Activated gamma-delta T cell treated with Interleukin-2 at 50 U/mL for 16 hours (primary cell): ENCODE results near the gene POR.

Experiments used
- DNase-seq: peaks from one replicate; pipeline ENCODE4 v3.0.0-alpha.2; 2020

Gene POR

DNA sequence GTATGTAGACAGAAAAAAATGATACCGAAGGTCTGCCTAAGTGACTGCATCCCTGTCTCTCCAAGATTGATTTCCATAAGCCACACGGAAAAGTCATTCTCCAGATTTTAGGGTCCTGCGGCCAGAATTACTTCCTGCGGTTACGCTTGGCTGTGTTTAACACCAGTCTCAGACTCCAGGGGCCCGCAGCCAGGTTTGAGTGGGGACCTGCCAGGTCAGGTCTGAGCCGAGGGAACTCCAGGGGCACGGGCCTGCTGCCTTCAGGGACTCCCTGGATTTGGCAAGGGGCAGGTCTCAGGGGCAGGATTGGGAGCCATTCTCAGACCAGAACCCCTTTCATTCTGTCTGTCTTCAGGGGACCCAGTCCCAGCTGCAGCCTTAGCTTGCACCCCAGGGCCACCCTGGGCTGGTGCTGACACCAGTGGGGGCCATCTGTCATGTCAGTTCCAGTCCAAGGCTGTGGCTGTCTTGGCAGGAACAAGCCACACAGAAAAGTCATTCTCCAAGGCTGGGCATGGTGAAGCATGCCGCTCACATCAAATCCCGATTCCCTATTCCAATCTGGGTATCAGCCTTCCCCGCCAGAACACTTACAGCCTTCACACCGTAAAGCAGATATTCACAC is 40.5 kb downstream of the POR start:
- no peak for DNase-seq

DNA sequence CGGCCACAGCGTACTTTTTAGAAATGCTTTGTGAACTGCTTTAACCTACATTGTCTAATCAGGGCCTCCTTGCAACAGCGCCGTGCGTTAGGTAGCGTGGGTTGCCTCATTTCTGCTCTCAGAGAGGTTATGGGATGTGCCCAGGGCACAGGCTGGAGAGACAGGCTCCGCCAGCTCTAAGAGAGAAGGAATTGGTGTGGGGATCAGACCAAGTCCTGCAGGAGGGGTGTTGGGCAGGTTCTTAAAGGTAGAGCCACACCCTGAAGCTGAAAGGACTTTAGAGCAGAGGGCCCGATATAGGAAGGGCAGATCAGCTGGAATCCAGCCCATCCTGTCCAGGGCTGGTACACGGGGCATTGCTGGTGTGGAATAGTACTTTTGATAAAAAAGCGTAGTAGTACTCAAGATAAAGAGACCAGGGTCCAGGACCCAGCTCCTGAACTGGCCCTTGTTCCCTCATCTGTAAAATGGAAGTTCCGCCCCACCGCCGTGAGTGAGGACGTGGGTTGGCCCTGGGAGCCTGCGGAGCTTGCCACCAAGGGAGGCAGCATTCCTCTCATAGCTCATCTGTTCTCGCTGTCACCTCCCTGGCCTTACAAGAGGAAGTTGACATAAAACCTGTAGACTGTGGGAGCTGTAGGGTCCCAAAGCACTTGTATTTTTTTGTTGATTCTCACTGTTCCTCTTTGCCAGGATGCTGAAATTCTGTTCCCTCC is 42.2 kb downstream of the POR start:
- no peak for DNase-seq

DNA sequence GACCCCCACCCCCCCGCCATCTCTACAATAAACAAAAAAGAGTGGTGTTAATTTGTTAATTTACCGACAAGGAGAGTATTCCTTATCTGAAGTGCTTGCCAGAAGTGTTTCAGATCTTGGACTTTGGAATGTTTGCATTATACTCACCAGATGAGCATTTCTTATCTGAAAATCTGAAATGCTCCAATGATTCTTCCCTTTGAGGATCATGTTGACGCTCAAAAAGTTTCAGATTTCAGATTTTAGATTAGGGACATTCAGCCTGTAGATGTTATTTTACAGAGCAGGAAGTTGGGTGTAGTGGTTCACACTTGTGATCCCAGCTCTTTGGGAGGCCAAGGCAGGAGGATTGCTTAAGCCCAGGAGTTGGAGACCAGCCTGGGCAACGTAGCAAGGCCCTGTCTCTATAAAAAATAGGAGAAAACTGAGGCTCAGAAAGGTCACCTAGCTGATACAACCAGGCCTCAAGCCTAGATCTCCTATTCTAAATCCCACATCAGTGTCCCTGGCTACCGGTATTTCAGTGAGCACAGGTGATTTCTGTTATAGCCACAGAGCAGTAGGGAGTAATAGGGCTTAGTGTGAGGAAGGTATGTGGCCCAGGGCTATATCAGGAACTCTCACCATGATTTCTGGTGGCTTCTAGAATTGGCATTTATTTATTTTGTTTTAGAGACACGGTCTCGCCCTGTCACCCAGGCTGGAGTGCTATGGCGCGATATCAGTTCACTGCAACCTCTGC is 44.0 kb downstream of the POR start:
- DNase-seq, result no peak

DNA sequence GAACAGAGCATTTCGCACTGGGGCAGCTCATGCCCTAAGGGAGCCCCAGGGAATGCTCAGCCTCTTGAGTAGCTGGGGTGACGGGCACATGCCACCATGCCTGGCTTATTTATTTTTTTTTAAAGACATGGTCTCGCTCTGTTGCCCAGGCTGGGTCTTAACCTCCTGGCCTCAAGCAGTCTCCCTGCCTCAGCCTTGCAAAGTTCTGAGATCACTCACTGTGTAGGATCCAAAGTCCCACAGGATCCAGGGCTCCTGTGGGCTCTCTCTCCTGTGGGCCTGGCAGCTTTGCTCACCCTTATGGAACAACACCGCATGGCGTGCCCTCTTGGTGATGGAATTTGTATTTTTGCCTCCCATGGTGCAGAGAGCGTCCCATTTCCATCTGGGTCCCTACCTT is 45.4 kb downstream of the POR start:
- DNase-seq, result no peak

DNA sequence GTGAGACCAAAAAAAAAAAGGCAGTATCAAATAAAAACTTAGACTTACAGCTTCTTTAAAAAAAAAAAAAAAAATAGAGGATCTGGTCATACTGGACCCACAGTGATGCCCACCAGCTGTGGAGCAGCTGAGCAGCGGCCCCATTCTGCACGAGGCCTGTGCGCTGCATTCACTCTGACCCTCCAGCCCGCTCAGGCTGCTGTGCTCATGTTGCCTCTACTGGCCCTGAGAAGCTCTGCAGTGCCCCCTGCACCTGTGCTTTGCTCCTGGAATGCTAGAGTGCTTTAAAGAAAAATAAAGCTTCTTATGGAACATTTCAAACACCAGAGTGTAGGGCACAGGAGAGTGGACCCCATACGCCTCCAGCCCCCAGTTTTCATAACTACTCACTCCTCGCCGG is 46.3 kb downstream of the POR start:
- no peak for DNase-seq

DNA sequence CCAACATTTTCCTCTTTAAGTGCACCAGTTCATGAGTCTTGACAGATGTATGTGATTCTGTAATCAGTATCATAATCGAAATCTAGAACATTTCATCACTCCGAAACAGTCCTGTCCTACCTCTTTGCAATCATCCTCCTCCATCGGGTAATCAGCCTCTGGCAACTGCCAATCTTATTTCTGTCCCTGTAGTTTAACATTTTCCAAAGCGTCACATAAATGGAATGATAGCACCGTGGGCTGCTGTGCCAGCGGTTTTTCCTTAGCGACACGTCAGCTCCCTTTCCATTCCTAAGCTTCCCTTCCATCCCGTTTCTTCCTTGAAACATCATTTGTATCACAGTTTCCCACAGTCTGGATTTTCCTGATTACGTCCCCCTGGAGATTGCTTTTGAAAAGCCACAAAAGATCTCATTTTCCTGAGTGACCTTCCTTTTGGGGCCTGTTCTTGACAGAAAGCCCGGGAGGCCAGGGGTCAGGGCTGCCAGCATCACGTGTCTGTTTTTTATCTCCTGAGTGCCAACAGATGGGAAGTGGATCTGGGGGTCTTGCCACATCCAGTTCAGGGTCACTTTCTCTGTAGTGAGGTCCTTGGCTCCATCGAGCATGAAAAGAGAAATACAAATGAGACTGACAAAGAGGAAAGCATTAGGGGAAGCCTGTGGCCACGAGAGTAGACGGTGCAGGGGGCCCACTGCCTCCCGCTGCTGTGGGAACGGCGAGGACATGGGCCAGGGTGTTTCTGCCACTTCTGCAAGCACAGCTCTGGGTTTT is 47.8 kb downstream of the POR start:
- no peak for DNase-seq

DNA sequence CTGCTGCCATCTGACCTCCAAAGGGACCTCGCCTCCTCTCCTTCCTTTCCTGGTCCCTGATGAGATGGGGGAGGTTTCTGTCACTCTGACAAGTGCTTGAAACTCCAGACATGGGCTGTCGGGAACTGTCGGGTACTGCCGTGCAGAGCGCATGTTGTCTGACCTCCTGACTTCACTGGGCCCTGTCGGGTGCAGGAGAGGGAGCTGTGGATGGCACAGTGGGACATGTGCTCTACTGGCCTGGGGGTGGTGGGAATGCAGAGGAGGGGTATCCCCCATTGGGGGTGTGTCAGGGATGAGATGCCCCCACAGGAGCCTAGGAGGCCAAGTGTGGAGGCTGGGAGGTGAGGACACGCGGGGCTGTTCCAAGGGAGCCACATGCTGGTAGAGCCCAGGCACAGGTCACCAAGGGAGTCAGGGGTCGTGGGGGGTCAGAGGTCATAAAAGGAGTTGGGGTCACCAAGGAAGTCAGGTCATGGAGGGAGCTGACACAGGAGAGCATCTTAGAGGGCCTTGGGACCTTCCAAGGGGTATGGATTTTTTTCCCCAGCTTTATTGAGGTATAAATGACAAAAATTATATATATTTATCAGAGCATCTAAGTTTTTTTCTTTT is 48.5 kb downstream of the POR start:
- DNase-seq, result no peak

DNA sequence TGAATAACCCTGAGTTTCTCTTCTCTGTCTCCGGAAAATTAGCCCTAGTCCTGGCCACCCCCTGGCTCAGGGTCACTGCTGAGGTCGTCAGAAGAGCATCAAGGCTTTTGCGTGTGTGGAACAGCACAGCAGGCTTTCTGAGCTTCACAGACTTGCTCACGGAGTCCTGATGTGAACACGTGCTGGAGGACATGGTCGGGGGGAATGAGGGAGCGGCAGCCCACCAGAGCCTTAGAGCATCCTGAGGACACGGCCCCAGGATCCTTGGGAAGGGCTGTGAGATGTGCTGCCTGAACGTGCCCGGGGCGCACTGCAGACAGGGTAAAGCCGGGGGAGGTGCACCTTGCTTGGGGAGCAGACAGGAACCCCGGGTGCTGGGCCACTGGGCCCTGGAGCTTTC is 50.7 kb downstream of the POR start:
- no peak for DNase-seq

DNA sequence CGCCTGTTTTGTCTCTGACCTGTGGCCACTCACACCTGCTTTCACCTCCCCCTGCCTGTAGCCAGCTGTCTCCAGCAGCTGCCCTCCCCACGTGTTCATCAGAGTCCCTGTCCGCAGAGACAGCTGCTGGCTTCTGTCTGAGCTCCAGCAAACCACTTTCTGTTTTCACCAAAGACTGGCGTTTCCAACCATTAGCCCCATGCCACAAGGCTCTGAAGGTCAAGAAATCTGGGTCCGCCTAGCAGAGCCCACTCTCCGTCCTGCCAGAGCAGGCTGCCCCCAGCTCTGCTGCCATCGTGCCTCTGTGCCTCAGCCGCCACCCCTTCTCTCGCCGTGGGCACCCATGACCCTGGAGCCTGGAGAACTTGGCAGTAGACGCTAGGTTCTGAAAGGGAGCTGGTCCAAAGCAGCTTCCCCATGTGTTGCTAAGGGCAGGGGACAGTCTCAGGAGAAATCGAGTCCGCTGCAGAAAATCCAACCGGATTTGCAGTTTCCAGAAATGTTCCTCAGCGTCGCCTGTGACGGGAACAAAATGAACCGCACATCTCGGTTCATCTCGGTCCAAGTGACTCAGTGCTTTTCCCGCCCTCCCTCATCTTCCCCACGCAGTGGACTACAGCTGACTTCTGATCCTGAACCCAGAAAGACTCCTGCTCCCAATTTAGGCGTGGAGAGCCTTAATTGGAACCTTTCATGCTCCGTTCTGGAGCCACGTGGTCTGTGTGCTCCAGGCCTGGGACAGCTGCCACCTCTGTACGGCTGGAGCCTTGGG is 51.4 kb downstream of the POR start:
- no peak for DNase-seq

DNA sequence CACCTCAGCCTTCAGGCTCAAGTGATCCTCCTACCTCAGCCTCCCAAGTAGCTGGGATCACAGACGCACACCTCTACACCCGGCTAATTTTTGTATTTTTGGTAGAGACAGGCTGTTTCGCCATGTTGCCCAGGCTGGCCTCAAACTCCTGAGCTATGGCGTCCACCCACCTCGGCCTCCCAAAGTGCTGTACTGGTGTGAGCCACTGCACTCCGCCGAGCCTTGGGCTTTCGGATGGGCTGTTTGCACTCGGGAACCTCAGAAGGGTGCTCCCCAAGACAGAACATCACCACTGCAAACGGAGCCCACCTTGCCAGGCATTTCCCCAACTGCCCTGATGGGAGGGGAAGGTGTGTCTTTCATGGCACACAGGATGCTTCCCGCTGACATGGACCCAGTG is 52.1 kb downstream of the POR start:
- DNase-seq, result no peak

DNA sequence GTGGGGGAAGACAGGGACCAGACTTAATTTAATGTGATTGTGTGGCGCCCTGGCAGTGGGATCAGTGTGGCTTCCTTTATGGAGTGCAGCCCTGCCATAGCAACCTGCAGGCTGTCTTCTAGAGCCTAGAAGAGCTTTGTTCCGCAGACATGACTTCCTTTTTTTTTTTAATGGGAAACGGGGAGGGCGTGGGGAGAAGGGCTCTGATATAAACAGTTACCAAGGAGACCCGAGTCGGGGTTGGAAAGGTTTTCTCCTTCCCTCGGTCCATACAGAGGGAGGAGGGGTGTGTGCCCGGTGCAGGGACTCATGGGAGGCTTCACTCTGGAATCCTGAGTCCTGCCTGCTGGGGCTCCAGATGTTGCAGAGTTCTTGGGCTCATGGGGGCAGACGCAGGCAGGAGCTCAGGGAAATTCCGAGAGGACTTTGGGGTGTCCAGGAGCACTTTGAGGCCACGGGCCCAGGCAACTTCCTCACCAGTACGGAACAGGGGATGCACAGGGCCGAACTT is 52.6 kb downstream of the POR start:
- no peak for DNase-seq

DNA sequence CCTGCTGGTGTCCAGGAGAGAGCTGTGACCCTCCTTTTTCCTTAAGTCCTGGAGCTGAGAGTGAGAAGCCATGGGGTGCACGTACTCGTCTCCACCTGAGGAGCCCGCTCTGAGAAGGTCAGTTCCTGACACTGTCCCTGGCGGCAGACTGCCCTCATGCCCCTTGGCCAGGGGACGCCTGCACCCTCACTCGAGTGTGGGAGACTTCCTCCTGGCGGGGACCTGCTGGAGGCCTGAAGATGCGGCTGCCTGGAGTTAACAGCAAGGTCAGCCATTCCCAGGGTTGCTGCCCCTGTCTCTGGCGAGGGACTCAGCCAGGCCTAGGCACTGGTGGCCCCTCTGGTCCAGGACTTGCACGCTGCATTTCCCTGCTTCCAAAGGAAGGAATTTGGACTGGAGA is 53.1 kb downstream of the POR start:
- DNase-seq, result no peak

DNA sequence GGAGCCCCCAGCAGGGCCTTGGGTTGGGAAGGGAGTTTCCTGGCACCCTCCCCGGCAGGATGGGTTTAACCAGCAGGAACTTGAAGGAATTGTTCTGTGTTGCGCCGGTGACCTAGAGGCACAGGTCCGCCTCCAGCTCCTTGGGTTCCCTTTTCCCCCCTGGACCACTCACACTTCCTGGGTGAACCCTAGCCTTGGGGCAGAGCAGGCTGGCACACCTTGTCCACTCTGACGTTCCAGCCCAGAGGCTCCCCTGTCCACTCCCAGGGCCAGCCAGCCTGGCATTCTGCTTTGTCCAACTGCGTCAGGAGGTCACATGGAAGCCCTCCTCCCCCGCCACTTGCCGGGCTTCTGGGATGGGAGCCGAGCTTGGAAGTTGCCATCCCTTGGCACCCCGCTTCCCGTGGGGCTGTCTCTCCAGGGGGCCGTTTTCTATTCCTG is 53.6 kb downstream of the POR start:
- no peak for DNase-seq

DNA sequence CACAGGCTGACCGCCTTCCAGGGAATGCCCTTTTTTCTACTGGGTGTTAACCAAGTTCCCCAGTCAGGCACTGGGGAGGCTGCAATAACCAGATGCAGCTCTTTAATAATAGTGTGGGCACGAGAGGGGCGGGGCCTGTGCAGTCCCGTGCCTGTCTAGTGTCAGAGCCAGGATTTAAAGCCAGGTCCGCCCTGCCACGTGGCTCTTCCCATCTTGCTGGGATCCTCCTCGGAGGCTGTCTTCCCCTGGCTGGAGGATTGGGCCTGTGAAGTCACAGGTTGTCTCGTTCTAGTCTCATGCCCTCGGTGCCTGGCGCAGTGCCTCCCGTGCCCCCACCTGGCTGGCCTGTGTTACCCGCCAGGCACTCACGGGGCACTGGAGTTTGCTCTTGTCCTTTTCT is 54.2 kb downstream of the POR start:
- no peak for DNase-seq

DNA sequence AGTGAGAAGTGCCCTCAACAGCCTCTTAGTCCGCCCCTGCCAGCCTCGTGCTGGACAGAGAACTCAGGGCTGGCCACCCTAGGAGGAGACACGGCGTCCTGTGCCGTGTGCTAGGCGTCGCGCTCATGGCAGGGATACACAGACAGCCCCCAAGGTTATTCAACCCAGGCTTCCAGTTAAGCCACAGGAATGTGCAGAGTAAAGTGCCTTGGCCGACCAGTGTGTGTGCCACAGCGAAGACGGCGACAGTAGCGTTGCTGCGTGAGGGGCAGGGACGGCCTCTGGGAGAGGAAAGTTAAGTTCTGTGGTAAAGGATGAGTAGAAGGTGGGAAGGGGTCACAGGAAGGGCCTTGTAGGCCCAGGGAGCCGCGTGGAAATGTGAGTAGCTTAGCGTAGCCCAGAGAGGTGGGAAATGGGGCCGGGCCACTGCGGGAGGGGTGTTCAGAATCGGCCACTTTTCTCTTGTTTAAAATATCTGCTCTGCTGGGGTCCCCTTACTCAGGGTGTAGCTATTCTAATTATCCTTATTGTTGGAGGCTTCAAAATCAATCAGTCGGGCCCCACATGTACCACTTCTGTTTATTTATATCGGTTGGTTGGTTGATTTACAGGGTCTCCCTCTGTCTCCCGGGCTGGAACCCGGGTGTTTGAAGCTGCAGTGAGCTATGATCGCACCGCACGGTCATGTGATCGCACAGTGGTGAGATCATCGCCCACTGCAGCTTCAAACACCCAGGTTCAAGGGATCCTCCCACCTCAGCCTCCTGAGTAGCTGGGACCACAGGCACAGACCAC is 54.9 kb downstream of the POR start:
- no peak for DNase-seq

DNA sequence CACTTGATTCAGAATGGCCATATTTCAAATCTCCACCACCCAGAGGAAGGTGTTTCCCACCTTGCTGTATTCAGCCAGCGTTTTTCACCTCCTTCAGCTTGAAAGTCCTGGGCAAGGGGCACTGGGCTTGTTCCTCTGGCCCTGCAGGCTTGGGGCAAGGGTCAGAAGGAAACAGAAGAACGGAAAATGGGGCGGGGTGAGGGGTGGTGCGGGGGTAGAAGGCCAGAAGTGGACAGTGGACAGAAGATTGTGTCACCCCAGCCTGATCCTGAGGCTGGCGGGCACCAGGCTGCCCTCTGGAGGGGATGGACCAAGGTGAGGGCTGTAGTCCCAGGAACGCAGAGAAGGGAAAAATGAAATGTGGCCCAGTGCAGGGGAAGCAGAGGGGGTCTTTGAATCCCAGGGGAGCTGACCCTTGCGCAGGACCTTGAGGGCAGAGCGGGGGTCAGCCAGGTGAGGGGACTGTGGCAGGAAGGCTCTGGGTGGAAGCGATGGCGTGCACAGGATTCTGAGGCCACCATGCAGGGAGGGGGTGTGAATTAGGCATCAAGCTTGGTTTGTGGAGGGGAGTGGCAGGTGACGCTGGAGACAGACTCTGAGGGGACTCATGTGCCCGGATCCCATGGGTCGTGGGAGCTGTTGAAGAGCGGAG is 56.5 kb downstream of the POR start:
- no peak for DNase-seq

DNA sequence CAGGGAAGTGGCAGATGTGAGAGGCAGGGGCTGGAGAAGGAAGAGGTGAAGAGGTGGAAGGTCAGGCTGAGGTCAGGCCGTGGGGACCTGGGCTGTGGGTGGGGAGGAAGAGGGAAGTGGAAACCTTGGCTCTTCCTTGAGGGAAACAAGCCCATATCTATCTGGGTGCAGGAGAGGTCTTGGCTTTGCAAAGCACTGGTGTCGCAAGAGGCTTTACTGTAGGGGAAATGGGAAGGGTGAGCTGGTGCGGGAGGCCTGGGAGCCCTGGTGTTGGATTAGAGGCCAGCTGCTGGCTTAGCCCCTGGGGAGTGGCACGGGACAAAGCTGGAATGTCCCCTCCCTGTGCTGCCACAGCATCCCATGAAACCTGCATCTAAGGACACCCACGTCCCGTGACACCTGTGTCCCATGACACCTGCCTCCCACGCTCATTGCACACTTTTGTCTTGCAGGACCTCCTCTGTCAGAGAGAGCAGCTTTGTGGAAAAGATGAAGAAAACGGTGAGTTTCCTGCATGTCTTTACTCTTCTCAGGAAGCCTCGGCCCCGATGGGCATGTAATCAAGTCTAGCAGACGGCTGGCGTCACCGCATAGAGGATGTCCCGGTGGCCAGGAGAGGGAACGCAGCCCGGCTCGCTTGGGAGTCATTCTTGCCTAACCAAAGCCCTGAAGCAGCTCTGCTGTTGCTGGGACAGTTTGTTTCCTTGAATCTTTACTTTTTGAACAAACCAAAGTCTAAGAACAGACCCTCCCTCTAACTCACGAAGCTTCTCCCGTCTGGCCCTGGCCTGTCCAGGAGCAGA is 57.2 kb downstream of the POR start:
- no peak for DNase-seq

DNA sequence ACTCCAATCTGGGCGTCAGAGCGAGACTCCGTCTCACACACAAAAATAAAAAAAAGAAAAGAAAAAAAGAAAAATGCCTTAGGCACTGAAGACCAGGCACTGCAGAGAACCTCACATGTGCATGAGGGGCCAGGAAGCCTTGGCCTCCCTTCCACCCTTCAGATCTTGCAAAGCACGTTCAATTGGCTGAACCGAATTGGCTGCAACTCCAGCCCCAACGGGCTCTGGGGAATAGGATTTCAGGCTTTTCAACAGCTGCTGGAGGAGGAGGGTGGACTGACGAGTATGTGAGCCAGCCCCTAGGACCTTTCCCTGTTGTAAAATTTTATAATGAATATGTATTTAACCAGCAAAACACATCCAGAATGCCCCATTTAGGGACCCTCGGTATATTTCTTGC is 62.8 kb downstream of the POR start:
- DNase-seq, result no peak

DNA sequence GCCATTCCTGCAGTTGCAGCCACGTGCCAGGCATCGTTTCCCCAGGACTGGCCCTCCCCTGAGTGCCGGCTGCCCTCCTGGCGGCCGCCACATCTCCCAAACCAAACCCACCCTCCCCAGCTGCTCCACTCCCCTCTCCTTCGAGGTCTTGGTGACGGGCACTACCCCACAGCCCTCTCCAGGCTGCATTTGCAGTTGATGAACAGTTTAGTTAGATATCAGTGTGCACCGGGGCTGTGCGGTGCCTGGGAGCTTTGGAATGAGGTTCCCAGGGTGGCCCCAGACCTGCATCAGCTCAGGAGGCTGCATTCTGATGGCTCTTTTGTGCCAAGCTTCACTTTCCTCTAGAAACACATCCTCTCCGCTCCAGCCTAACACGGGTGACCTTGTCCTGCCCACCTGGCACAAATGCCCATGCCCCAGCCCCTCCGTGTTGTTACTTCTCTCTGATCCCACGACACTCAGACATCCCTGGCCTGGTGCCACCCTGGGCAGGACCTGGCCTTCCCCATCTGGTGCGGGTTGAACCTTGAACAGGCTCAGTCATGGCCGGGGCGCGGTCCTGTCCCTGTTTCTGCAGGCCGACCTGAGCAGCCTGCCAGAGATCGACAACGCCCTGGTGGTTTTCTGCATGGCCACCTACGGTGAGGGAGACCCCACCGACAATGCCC is 64.9 kb downstream of the POR start:
- no peak for DNase-seq
